Cardiac fibroblast (primary cell): ENCODE measurements around the gene FOXRED2.
A peak's percentile ranks its signal among the peaks of the same experiment; 100 is the strongest.

Source experiments
- DNase-seq, 2 donors: peaks; one replicate each; pipeline versions ENCODE4 v3.0.0 to v3.0.0-alpha.2; 2010; ENCODE audit warnings: low read depth in 2 of 2
- H3K4me3 ChIP-seq, 2 donors: replicated peaks in 1 of 2; 1 replicate in 1 of 2; 2 replicates in 1 of 2; pipeline ENCODE4 v1.5.1; 2011; ENCODE audit warnings: low read depth in 2 of 2, low read length in 2 of 2, mild to moderate bottlenecking in 2 of 2, moderate library complexity in 1 of 2
- CTCF ChIP-seq: IDR thresholded peaks from one replicate; pipeline ENCODE4 v1.5.1; 2011; ENCODE audit warnings: low read depth, mild to moderate bottlenecking, low read length, inconsistent platforms

FOXRED2 gene

GRCh38 chr22:36546932-36547331, 40.1 kb upstream of the FOXRED2 start:
- DNase-seq, result peak; percentile 35 to 88
- no peak for TF ChIP-seq CTCF

GRCh38 chr22:36546092-36546804, 39.4 kb upstream of the FOXRED2 start:
- H3K4me3 ChIP-seq, result no peak overlapping the region
- DNase-seq, result peak; percentile 63 to 69
- peak; percentile 53 for TF ChIP-seq CTCF

More at GRCh38 chr22:36546932-36547331, 40.1 kb upstream of the FOXRED2 start:
- H3K4me3 ChIP-seq, result no peak overlapping the region

- no peak for TF ChIP-seq CTCF
- peak; percentile 30 to 96 for DNase-seq
- H3K4me3 ChIP-seq, result no peak overlapping the region
Measured at GRCh38 chr22:36544107-36544620, 37.3 kb upstream of the FOXRED2 start.

- TF ChIP-seq CTCF, result no peak
- peak; percentile 72 to 96 for DNase-seq
- H3K4me3 ChIP-seq, result no peak overlapping the region
Measured at GRCh38 chr22:36541831-36542411, 35.1 kb upstream of the FOXRED2 start.

- DNase-seq, result peak in 1 of 2 donors; percentile 38
- H3K4me3 ChIP-seq, result no peak overlapping the region
- TF ChIP-seq CTCF, result no peak
Measured at GRCh38 chr22:36540867-36541642, 34.2 kb upstream of the FOXRED2 start.

DNA sequence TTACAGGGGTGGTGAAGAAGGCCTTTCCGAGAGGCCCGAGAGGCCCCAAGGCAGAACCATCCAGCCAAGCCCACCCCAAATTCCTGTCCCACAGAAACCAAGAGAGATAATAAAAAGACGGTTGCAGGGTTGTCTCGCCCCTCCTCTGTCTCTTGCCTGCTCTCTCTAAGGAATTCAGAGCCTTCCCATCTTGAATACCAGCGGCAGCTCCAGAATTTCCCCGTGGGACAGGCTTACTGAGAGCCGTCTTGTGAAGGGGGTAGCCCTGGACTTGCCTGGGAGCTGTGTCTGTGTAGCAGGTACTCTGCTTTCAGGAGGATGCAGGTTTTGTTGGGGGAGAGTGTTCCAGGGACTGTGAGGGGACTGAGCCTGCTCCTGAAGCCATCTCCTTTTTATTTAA, 31.7 kb upstream of the FOXRED2 start:
- DNase-seq, result no peak
- TF ChIP-seq CTCF, result no peak
- H3K4me3 ChIP-seq, result no peak overlapping the region
